Measurements from ENCODE around the gene JAK1.

GRCh38 chr1:64886877-64887276, 79.5 kb downstream of the JAK1 start:
- TF ChIP-seq CTCF (IDR thresholded peaks at IDR 0.05) (no peak), POLR2AphosphoS5 (IDR thresholded peaks at IDR 0.05) (no peak), POLR2A (IDR thresholded peaks at IDR 0.05) (no peak)

All from breast epithelium (tissue), 3 donors.